HepG2 (cell line): ENCODE measurements around the gene ADAMTS2. TPM values are rescaled to one million over a fixed set of nuclear protein-coding genes. Genes with fewer than 3 reads are reported as not detected.
A peak's percentile ranks its signal among the peaks of the same experiment; 100 is the strongest.

Experiments
- ATF7-NPFF ChIP-seq: sonication (generic); formaldehyde crosslinking; IDR thresholded peaks from 2 replicates; pipeline ENCODE4 v1.8.1; 2023; ENCODE audit warnings: mild to moderate bottlenecking, low read depth, missing genetic modification reagents, moderate library complexity
- CBX2 ChIP-seq, 2 experiments: fragments of 200-600 bp in 1 of 2; sonication (generic); formaldehyde crosslinking in 1 of 2; IDR thresholded peaks; 2 replicates each; pipeline versions ENCODE4 v1.7.0 to v1.8.1; 2018 to 2022; ENCODE audit warnings: low read depth in 2 of 2, low read length in 1 of 2, mild to moderate bottlenecking in 1 of 2, missing genetic modification reagents in 1 of 2
- DMAP1 ChIP-seq: IDR thresholded peaks from 2 replicates; pipeline ENCODE4 v1.6.1; 2016
- MIER2 ChIP-seq: IDR thresholded peaks from 2 replicates; pipeline ENCODE4 v1.6.1; 2016; ENCODE audit warnings: missing biosample characterization, missing genetic modification reagents
- MXI1 ChIP-seq: IDR thresholded peaks from 3 replicates; pipeline ENCODE4 v1.6.1; 2012; ENCODE audit warnings: low read depth, low read length, inconsistent platforms, borderline replicate concordance
- NFE2L2 ChIP-seq: fragments of 150-350 bp; IDR thresholded peaks from 2 replicates; pipeline ENCODE4 v1.6.1; 2014; ENCODE audit warnings: low read length
- RFX5 ChIP-seq: IDR thresholded peaks from 2 replicates; pipeline ENCODE4 v1.6.1; 2011; ENCODE audit warnings: low read depth, low read length, improper control_type of control experiment
- SAFB2 ChIP-seq: sonication (generic); formaldehyde crosslinking; IDR thresholded peaks from 2 replicates; pipeline ENCODE4 v1.5.1; 2020; ENCODE audit warnings: missing genetic modification reagents, low read depth, mild to moderate bottlenecking, borderline replicate concordance
- SATB2 ChIP-seq: sonication (generic); formaldehyde crosslinking; IDR thresholded peaks from 2 replicates; pipeline ENCODE4 v1.5.0; 2020; ENCODE audit warnings: missing genetic modification reagents
- SMAD1 ChIP-seq: sonication (generic); formaldehyde crosslinking; IDR thresholded peaks from 2 replicates; pipeline ENCODE4 v1.4.0; 2020; ENCODE audit warnings: missing genetic modification reagents, low read depth, mild to moderate bottlenecking, borderline replicate concordance
- SP140L ChIP-seq: sonication (generic); formaldehyde crosslinking; IDR thresholded peaks from 2 replicates; pipeline ENCODE4 v1.4.0; 2020; ENCODE audit warnings: missing genetic modification reagents, borderline replicate concordance
- TEAD3 ChIP-seq: optimal IDR thresholded peaks from 2 replicates; pipeline ENCODE3; 2016; ENCODE audit warnings: borderline replicate concordance
- ZNF121 ChIP-seq: sonication (generic); formaldehyde crosslinking; IDR thresholded peaks from 2 replicates; pipeline ENCODE4 v1.5.0; 2020; ENCODE audit warnings: mild to moderate bottlenecking, missing genetic modification reagents
- ZNF234 ChIP-seq: sonication (generic); formaldehyde crosslinking; conservative IDR thresholded peaks from 2 replicates; pipeline ENCODE4 v1.5.1; 2020; ENCODE audit warnings: mild to moderate bottlenecking, missing genetic modification reagents
- ZNF251 ChIP-seq: sonication (generic); formaldehyde crosslinking; IDR thresholded peaks from 2 replicates; pipeline ENCODE4 v1.9.0; 2021; ENCODE audit warnings: mild to moderate bottlenecking, missing genetic modification reagents
- ZNF33A ChIP-seq: sonication (generic); formaldehyde crosslinking; IDR thresholded peaks from 2 replicates; pipeline ENCODE4 v1.5.1; 2020; ENCODE audit warnings: missing genetic modification reagents, mild to moderate bottlenecking, moderate library complexity, borderline replicate concordance
- ZNF710 ChIP-seq: sonication (generic); formaldehyde crosslinking; IDR thresholded peaks from 2 replicates; pipeline ENCODE4 v1.5.0; 2020; ENCODE audit warnings: mild to moderate bottlenecking, missing genetic modification reagents, borderline replicate concordance
- ZNF879 ChIP-seq: sonication (generic); formaldehyde crosslinking; IDR thresholded peaks from 2 replicates; pipeline ENCODE4 v1.8.1; 2023; ENCODE audit warnings: missing genetic modification reagents
- polyA plus RNA-seq, 8 experiments: library from polyadenylated mRNA; depleted of rRNA in 3 of 8; stranded (reverse) in 7 of 8; unstranded in 1 of 8; fragments of >200 nt; fragmentation: Illumina TruSeq in 4 of 8; extraction: Trizol in 4 of 8; gene quantifications; 2 replicates each; pipeline versions ENCODE4 v1.2.1 to v1.2.3, GENCODE V29; 2011 to 2016; ENCODE audit warnings: low read depth in 4 of 8, missing spikeins in 1 of 8, mixed read lengths in 1 of 8; ENCODE audit not compliant: insufficient read depth in 1 of 8
- total RNA-seq, 5 experiments: library from RNA; depleted of rRNA; stranded (reverse); fragments of >200 nt; fragmentation: Illumina TruSeq; extraction: Trizol; gene quantifications; 2 replicates each; pipeline ENCODE4 v1.2.3, GENCODE V29; 2016; ENCODE audit warnings: low read depth in 1 of 5
- TF ChIP-seq, protein P1 (sequence below): sonication (generic); formaldehyde crosslinking; IDR thresholded peaks from 2 replicates; pipeline ENCODE4 v1.9.0; 2021; ENCODE audit warnings: missing genetic modification reagents, borderline replicate concordance
- TF ChIP-seq, protein P2 (sequence below): sonication (generic); formaldehyde crosslinking; IDR thresholded peaks from 2 replicates; pipeline ENCODE4 v1.5.0; 2020; ENCODE audit warnings: missing genetic modification reagents, mild to moderate bottlenecking, borderline replicate concordance
- TF ChIP-seq, protein P3 (sequence below): sonication (generic); formaldehyde crosslinking; IDR thresholded peaks from 2 replicates; pipeline ENCODE4 v1.4.0; 2020; ENCODE audit warnings: missing genetic modification reagents, mild to moderate bottlenecking, borderline replicate concordance

ADAMTS2 gene
- total and polyA plus RNA-seq, 2 of the 13 experiments (the other 11 are each of a cell fraction or from before 2014, with no cell fraction given): 0.24 to 3.5 TPM

GRCh38 chr5:179264783-179265513, 80.3 kb downstream of the ADAMTS2 start (continued):
- TF ChIP-seq, protein P1, sequence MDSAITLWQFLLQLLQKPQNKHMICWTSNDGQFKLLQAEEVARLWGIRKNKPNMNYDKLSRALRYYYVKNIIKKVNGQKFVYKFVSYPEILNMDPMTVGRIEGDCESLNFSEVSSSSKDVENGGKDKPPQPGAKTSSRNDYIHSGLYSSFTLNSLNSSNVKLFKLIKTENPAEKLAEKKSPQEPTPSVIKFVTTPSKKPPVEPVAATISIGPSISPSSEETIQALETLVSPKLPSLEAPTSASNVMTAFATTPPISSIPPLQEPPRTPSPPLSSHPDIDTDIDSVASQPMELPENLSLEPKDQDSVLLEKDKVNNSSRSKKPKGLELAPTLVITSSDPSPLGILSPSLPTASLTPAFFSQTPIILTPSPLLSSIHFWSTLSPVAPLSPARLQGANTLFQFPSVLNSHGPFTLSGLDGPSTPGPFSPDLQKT (CRISPR knock-in tag): no peak
- TF ChIP-seq ATF7-NPFF (peak; percentile 54; the same call in 1 of the 2 replicates), DMAP1 (CRISPR knock-in tag) (peak; percentile 57; the same call in 1 of the 2 replicates), SATB2 (CRISPR knock-in tag) (no peak), RFX5 (no peak), SMAD1 (CRISPR knock-in tag) (no peak), ZNF33A (CRISPR knock-in tag) (no peak), ZNF251 (CRISPR knock-in tag) (no peak), ZNF121 (CRISPR knock-in tag) (no peak), SP140L (CRISPR knock-in tag) (no peak), MXI1 (no peak), ZNF234 (CRISPR knock-in tag) (no peak; the same call in 1 of the 2 replicates), TEAD3 (peak; percentile 78), SAFB2 (CRISPR knock-in tag) (no peak), ZNF710 (CRISPR knock-in tag) (no peak), NFE2L2 (no peak), ZNF879 (CRISPR knock-in tag) (peak; percentile 82; the same call in 1 of the 2 replicates), MIER2 (CRISPR knock-in tag) (no peak), CBX2 (IDR thresholded peaks at IDR 0.05; ENCODE audit: low read depth, low read length) (no peak), CBX2 (CRISPR knock-in tag; IDR thresholded peaks at IDR 0.05; ENCODE audit: low read depth) (0 out of 2 replicates have a peak, but pooled peaks have one; percentile 60)
- TF ChIP-seq, protein P2, sequence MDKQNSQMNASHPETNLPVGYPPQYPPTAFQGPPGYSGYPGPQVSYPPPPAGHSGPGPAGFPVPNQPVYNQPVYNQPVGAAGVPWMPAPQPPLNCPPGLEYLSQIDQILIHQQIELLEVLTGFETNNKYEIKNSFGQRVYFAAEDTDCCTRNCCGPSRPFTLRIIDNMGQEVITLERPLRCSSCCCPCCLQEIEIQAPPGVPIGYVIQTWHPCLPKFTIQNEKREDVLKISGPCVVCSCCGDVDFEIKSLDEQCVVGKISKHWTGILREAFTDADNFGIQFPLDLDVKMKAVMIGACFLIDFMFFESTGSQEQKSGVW: no peak
- TF ChIP-seq, protein P3, sequence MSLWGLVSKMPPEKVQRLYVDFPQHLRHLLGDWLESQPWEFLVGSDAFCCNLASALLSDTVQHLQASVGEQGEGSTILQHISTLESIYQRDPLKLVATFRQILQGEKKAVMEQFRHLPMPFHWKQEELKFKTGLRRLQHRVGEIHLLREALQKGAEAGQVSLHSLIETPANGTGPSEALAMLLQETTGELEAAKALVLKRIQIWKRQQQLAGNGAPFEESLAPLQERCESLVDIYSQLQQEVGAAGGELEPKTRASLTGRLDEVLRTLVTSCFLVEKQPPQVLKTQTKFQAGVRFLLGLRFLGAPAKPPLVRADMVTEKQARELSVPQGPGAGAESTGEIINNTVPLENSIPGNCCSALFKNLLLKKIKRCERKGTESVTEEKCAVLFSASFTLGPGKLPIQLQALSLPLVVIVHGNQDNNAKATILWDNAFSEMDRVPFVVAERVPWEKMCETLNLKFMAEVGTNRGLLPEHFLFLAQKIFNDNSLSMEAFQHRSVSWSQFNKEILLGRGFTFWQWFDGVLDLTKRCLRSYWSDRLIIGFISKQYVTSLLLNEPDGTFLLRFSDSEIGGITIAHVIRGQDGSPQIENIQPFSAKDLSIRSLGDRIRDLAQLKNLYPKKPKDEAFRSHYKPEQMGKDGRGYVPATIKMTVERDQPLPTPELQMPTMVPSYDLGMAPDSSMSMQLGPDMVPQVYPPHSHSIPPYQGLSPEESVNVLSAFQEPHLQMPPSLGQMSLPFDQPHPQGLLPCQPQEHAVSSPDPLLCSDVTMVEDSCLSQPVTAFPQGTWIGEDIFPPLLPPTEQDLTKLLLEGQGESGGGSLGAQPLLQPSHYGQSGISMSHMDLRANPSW (CRISPR knock-in tag): no peak
